Kidney tubule cell (primary cell): ENCODE results near the gene SUZ12.
"Not testable (repeated sequence)": the region's sequence is repeated elsewhere in the genome, so short reads cannot be mapped to it uniquely, and the experiment has no call there.

Experiments used
- DNase-seq: peaks from one replicate; pipeline ENCODE4 v3.0.0-alpha.2; 2018; ENCODE audit warnings: low spot score

Gene SUZ12

GRCh38 chr17:31936615-31937609, at the start of gene SUZ12:
SUZ12 (plus strand) TSS chr17:31937007; CDS start chr17:31937247, 240 bp downstream.
- peak; percentile 86 for DNase-seq

DNA sequence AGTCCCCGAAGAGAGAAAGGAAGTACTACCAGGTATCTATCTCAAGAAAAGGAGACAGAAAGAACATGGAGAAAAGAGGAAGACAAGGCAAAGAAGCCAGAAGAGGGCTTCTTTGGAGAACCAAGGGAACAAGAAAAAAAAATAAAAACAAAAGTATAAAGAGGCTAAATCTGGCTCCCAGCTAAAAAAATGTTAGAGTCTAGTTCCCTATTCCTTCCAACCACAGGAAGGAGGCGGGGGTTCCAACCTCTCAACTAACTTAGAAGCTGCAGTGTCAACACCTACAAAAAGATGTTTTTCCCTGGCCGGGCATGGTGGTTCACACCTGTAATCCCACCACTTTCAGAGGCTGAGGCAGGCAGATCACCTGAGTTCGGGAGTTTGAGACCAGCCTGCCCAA, 48.7 kb upstream of the SUZ12 start:
- DNase-seq, result no peak

DNA sequence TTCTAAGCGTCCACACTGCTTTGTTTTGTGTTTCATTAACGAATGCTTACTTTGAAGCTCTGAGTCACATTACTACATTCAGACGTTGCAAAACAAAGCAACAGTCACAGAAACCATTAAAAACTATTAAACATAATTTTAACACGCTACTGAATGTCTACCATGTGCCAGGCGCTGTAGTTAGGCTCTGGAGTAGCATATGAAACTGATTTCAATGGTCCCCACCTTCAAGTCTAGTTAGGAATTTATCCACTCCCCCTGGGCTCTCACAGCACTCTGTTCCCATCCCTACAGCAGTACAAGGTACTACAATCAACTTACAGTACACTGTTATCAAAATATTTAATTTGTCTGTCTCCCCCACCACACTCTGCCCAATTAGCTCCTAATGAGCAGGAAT, 35.9 kb upstream of the SUZ12 start:
- peak; percentile 29 for DNase-seq

- no peak for DNase-seq
Observed at GRCh38 chr17:31902693-31903092, 34.1 kb upstream of the SUZ12 start.

DNA sequence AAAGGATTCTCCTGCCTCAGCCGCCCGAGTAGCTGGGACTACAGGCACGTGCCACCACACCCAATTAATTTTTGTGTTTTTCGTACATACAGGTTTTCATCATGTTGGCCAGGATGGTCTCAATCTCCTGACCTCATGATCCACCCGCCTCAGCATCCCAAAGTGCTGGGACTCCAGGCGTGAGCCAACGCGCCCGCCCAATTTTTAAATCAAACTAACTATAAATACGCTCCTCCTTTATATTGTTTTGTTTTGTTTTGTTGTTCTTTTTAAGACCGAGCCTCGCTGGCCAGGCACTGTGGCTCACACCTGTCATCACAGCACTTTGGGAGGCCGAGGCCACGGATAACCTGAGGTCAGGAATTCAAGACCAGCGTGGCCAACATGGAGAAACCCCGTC, 33.4 kb upstream of the SUZ12 start:
- DNase-seq, result no peak

DNA sequence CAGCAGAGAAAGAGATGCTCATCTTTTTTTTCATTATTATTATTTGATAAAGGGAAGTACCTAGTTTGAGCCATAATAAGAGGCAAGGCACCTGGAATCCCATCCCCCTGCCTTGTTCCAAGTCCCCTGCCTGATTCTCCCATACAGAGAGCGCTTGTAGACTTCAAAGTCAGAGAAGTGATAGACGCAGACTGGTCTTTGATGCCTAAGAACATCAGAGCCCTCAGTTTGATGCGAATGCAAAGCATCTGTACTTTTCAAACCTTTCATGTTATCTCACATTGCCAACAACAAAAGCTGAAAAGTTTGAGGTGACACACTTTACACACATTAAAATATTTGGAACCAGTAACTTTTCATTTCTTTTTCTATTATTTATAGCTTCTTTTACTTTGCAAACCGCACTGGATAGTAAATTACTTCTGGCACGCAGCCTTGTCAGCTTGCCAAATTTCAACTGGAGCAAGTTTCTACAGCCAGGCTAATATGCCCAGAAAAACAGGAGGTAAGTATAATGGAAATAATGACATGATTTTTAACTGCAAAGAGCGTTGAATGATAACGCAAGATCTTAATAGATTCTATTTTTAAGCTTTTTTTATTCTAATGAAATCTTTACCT, 29.4 kb upstream of the SUZ12 start:
- DNase-seq, result no peak

DNA sequence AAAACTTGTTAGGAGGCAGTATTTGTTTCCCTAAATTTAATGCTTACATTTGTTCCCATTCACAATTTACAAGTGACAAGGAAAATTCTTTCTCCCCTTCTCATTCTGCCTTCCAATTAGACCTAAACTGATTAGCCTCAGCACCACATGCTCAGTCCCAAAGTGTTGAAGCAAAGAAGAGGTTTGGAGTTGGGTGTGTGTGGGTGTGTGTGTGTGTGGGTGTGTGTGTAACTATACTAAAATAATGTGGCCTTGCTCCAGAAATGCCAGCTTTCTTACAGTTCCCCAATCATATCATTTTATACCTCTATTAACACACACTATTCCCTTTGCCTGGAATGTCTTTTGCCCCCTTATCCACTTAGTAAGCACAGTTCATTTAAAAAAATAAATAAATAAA, 28.4 kb upstream of the SUZ12 start:
- no peak for DNase-seq

DNA sequence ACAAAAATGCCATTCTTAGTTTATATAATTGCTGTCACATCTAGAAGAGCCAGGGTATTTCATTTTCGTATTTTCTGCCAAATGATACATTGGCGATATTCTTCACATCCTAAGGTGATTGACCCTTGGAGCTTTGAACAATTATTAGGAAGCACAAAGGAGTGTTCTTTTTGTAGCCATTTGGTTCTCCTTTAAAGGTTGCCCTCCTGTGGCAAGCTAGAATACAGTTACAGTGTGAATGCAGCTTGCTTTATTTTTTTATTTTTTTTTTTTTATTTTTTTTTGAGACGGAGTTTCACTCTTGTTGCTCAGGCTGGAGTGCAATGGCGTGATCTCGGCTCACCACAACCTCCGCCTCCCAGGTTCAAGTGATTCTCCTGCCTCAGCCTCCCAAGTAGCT, 24.1 kb upstream of the SUZ12 start:
- DNase-seq, result not testable (repeated sequence)

- DNase-seq, result no peak
Observed at GRCh38 chr17:31915456-31916100, 21.2 kb upstream of the SUZ12 start.

DNA sequence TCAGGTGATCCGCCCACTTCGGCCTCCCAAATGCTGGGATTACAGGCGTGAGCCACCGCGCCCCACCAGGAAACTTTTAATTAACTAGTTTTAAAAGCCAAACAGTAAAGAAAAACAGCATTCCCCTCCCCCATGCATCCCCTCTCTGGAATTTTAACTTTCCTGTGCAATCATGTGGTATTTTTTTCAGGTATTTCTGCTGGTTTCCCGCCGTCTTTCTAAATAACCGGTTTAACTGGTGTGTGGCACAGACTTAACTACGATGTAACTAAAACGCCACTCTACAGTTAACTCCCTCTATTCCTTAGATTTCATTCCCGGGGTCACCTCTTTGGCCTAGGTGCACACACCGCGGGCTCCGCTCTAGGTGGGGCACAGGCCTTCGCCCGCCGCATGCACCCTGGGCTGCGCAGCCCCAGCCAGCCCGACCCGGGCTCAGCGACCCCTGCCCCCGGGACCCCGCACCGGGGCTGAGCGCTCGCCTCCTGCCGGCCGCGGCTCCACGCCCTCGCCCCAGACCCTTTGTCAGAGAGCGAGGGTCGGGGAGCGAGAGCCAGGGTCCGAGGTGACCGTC, 20.2 kb upstream of the SUZ12 start:
- DNase-seq, result no peak

DNA sequence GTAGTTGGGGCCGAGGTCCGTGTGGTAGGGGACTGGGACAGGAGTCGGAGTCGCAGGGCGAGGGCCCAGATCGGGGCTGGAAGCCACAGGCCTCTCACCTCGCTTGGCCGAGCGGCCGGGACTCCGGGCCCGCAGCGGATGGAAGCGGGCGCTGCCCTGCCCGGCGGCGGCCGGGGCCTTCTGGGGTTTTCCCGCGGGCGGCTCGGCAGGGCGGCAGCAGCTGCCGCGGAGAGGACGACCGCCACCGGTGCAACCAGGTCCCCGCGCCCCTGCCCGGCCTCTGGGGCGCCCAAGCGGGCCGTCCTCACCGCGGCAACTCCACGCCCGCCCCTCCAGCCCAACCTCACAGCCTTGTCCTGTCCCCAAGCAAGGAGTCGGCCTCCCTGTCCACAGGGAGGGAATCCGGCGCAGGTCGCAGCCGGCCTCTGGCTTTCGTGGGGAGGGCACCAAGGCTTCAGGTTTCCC, 19.7 kb upstream of the SUZ12 start:
- no peak for DNase-seq

GRCh38 chr17:31917721-31918120, 19.1 kb upstream of the SUZ12 start:
- DNase-seq, result not testable (repeated sequence)

DNA sequence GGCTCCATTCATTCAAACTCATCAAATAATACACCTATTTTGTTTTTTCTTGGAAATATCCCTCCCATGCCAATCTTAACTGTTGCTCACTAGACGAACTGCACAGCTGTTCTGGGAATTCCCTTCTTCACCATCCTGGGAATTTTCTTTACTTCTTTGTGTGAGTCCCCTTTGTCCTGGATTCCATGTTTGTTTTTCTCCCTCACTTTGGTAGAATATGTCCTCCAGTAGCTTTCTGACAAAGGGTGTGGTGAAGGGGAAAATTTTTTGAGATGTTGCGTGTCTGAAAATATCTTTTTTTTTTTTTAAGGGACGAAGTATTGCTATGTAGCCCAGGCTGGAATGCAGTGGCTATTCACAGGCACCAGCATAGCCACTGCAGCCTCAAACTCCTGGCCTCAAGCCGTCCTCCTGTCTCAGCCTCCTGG, 18.1 kb upstream of the SUZ12 start:
- DNase-seq, result no peak

DNA sequence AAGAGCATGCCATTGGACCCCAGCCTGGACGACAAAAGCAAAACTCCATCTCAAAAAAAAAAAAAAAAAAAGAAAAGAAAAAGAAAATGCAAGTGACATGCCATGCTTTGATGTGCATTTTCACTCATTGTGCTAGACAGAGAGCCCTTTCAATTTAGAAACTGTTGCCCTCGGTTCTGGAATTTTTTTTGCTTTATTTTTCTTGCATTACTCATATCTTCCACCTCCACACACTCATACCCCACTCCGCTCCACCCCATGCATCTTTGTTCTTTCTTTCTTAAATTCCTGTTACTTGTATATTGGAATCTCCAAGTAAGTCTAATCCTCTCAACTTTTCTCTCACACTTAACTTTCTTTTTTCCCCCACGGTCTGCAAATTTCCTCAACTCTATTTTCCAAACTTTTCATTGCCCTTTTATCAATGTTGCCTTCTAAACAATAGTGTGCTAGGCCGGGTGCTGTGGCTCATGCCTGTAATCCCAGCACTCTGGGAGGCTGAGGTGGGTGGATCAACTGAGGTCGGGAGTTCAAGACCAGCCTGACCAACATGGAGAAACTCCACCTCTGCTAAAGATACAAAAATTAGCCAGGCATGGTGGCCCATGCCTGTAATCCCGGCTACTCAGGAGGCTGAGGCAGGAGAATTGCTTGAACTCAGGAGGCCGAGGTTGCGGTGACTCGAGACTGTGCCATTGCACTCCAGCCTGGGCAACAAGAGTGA, 16.8 kb upstream of the SUZ12 start:
- no peak for DNase-seq

DNA sequence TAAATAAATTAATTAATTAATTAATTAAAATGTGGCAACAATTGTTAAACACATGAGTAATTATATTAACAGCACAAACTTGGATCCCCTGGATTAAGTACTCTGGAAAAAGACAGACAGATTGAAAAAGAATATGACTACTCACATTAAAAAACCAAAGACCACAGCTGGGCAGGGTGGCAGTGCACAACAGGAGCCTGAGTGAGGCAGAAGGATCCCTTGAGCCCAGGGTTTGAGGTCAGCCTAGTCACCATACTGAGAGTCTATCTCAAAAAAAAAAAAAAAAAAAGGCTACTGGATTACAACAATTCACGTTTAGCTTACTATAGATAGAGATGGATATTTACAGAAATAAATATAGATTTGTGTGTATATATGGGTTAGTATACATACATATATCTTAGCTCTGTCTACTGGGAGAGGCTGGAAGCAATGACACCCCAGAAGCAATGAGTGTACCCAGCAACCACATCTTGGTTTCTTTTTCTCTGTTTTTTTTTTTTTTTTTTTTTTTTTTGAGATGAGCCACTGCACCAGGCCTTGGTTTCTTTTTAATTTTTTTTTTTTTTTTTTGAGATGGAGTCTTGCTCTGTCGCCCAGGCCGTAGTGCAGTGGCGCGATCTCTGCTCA, 10.6 kb upstream of the SUZ12 start:
- no peak for DNase-seq

- DNase-seq, result no peak
Observed at GRCh38 chr17:31931756-31932155, 5.1 kb upstream of the SUZ12 start.

DNA sequence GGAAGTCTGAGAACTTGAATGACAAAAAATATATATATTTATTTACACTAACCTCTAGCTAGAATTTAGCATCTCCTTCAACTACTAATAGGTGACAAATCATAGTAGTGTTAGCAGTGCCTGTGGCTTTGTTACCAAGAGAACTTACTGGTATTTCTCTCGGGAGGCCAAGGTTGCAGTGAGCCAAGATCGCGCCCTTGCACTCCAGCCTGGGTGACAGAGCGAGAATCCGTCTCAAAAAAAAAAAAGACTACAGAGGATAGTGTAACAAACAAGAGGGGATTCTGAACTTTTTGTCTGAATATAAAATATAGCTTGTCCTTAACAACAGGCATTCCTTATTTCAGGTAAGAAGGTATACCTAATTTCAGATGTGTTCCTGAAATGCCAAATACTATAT, 1.3 kb upstream of the SUZ12 start:
- no peak for DNase-seq

DNA sequence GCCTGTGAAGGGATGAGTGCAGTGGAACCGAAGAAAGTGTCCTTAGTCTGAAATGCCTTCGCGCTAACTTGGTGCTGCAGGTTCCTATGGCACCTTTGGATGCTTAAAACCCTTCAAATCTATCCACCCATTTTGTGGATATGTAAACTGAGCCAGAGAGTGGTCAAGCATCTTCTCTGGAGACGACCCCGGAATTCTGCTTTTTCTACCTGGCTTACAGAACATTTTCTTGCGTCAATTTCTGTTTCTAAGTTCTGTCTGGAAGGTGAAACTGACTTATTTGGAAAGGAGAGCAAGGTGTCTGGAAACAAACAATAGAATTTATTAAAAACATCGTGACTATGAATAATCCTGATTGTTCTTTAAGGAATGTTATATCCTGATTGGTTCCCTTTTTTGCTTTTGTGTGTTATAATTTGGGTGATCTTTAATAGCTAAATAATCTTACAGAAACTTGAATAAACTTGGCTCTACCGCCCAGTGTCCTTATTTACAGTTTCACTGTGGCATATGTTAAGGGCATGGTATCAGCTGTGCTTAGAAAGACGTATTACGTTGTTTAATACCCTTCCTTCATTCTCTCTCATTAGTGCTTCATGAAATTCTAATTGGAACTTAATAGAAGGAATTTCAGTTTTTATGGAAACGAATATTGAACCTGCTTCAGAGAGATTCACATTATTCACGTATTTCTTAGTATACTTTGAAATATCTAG, 1.3 kb downstream of the SUZ12 start:
- not testable (repeated sequence) for DNase-seq

DNA sequence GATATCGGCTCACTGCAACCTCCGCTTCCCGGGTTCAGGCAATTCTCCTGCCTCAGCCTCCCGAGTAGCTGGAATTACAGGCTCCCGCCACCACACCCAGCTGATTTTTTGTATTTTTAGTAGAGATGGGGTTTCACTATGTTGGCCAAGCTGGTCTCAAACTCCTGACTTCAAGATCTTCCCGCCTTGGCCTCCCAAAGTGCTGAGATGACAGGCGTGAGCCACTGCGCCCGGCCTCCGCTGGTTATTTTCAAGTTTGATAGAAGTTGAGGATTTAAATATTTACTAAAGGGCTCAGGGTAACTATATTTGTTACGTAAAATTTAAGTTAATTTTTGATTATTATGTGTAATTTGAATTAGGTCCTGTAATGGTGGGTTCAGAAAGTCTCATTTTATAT, 5.1 kb downstream of the SUZ12 start:
- DNase-seq, result not testable (repeated sequence)

GRCh38 chr17:31942396-31942795, 5.6 kb downstream of the SUZ12 start:
- not testable (repeated sequence) for DNase-seq
